Type B pancreatic cell (in vitro differentiated cells): ENCODE data around the gene SPTY2D1. TPM values are rescaled to one million over a fixed set of nuclear protein-coding genes. Genes with fewer than 3 reads are reported as not detected.
A peak's percentile ranks its signal among the peaks of the same experiment; 100 is the strongest.
"Not testable (repeated sequence)": the region's sequence is repeated elsewhere in the genome, so short reads cannot be mapped to it uniquely, and the experiment has no call there.

ENCODE experiments used
- DNase-seq: peaks from one replicate; pipeline ENCODE4 v3.0.0; 2021; ENCODE audit warnings: mixed read lengths; ENCODE audit not compliant: unreplicated experiment; ENCODE audit errors: extremely low spot score
- H3K27ac Mint-ChIP-seq: 2 replicates; pipeline ENCODE4 v1.8.0; 2021; ENCODE audit warnings: mild to moderate bottlenecking, mixed read lengths
- H3K27me3 Mint-ChIP-seq: 2 replicates; pipeline ENCODE4 v1.8.0; 2021; ENCODE audit warnings: mixed read lengths
- H3K36me3 Mint-ChIP-seq: 2 replicates; pipeline ENCODE4 v1.8.0; 2021; ENCODE audit warnings: mixed read lengths
- H3K4me1 Mint-ChIP-seq: one replicate; pipeline ENCODE4 v1.8.0; 2021; ENCODE audit warnings: mixed read lengths; ENCODE audit not compliant: unreplicated experiment
- H3K4me3 Mint-ChIP-seq: 2 replicates; pipeline ENCODE4 v1.8.0; 2021; ENCODE audit warnings: mild to moderate bottlenecking, mixed read lengths
- H3K9me3 Mint-ChIP-seq: 2 replicates; pipeline ENCODE4 v1.8.0; 2021; ENCODE audit warnings: mixed read lengths
- CTCF ChIP-seq: fragments of 200-600 bp; sonication (generic); conservative IDR thresholded peaks from 2 replicates; pipeline ENCODE4 v1.5.0; 2021; ENCODE audit warnings: antibody characterized with exemption, mild to moderate bottlenecking
- long read RNA-seq: library from polyadenylated mRNA; unstranded; transcript quantifications from one replicate; pipeline ENCODE4 v2.0.0, GENCODE V29; 2020
- total RNA-seq: library from RNA; stranded (reverse); gene quantifications from 2 replicates; pipeline ENCODE4 v1.2.1, GENCODE V29; 2021; ENCODE audit warnings: low replicate concordance

SPTY2D1 gene
- total RNA-seq, result 20.8 and 31.7 TPM in 2 replicates
- long read RNA-seq, full-length matches to known transcripts, result 31 of 50 reads
- long read RNA-seq, partial matches to known transcripts, result 4 of 50 reads
- long read RNA-seq, other reads (novel, unspliced or antisense), result 15 of 50 reads

- TF ChIP-seq CTCF, result no peak
- peak within 1 kb of the TSS; percentile 99 for H3K4me3 Mint-ChIP-seq
- H3K4me1 Mint-ChIP-seq, result peaks cover 10% of the 10 kb centered on the region
- H3K27ac Mint-ChIP-seq, result peak within 1 kb of the TSS; percentile 100
- no peaks in the 10 kb centered on the region for H3K9me3 Mint-ChIP-seq
- H3K36me3 Mint-ChIP-seq, result no peaks in the 10 kb centered on the region
- H3K27me3 Mint-ChIP-seq, result peaks cover 19% of the 10 kb centered on the region
- DNase-seq, result peak; percentile 96
Measured at GRCh38 chr11:18634140-18635032, at the start of gene SPTY2D1. SPTY2D1 (minus strand) TSS chr11:18634342; CDS start chr11:18634257, 85 bp downstream.

GRCh38 chr11:18682466-18682865 is 48.3 kb upstream of the SPTY2D1 start:
- Mint-ChIP-seq H3K27me3 (no peaks in the 10 kb centered on the region), H3K27ac (no peak overlapping the region), H3K4me3 (no peak overlapping the region), H3K4me1 (no peaks in the 10 kb centered on the region), H3K9me3 (no peaks in the 10 kb centered on the region), H3K36me3 (no peaks in the 10 kb centered on the region)
- no peak for DNase-seq
- no peak for TF ChIP-seq CTCF

- H3K27me3 Mint-ChIP-seq, H3K27ac Mint-ChIP-seq, H3K4me1 Mint-ChIP-seq, H3K4me3 Mint-ChIP-seq, H3K9me3 Mint-ChIP-seq, DNase-seq, H3K36me3 Mint-ChIP-seq: not testable (repeated sequence)
Measured at GRCh38 chr11:18681949-18682348, 47.8 kb upstream of the SPTY2D1 start.

GRCh38 chr11:18677560-18677959 is 43.4 kb upstream of the SPTY2D1 start:
- H3K27ac Mint-ChIP-seq, result no peak overlapping the region
- H3K27me3 Mint-ChIP-seq, result no peaks in the 10 kb centered on the region
- no peaks in the 10 kb centered on the region for H3K9me3 Mint-ChIP-seq
- H3K4me1 Mint-ChIP-seq, result no peaks in the 10 kb centered on the region
- no peak overlapping the region for H3K4me3 Mint-ChIP-seq
- DNase-seq, result no peak
- H3K36me3 Mint-ChIP-seq, result no peaks in the 10 kb centered on the region
- no peak for TF ChIP-seq CTCF

- H3K9me3 Mint-ChIP-seq, result no peaks in the 10 kb centered on the region
- DNase-seq, result no peak
- no peaks in the 10 kb centered on the region for H3K4me1 Mint-ChIP-seq
- H3K36me3 Mint-ChIP-seq, result no peaks in the 10 kb centered on the region
- H3K27me3 Mint-ChIP-seq, result no peaks in the 10 kb centered on the region
- no peak overlapping the region for H3K4me3 Mint-ChIP-seq
- TF ChIP-seq CTCF, result no peak
- H3K27ac Mint-ChIP-seq, result no peak overlapping the region
Measured at GRCh38 chr11:18676803-18677202, 42.7 kb upstream of the SPTY2D1 start.

GRCh38 chr11:18672209-18672608 is 38.1 kb upstream of the SPTY2D1 start:
- H3K36me3 Mint-ChIP-seq, H3K27me3 Mint-ChIP-seq, H3K9me3 Mint-ChIP-seq, H3K4me3 Mint-ChIP-seq, H3K27ac Mint-ChIP-seq, DNase-seq, H3K4me1 Mint-ChIP-seq: not testable (repeated sequence)
